ENCODE data around the gene ATP10D.
"Not testable (repeated sequence)": the region's sequence is repeated elsewhere in the genome, so short reads cannot be mapped to it uniquely, and the experiment has no call there.

The ATP10D gene

DNA sequence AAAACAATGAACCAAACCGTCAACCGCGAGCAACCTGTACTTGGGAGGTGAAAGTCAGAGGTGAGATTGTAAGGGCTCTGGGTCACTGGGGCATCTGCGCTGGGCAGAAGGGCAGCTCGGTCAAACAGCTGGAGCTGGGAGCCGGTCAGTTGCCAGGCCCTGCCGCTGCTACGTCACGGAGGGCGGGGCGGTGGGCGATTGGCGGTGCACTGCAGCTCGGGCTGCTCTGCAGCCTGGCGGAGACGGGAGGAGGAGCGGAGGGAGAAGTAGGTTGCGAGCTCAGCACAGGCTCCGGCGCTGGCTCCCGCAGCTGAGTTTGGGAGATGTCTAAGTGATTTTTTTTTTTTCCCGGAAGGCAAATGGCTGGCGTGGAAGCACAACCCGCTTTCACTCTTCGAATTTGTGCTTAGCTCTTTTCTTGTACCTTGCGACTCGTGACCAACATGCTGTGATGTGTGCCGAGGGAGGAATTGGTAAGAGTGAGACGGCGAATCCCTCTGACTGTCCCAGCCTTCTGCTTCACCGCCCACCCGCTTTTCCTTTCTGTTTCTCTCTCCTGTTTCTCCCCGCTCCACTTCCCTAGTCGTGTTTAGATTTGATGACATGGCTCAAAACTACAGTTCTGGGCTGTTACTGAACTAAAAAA, at the start of gene ATP10D:
Gene ATP10D (plus strand): TSS at position 229 of the 646 bp plus-strand sequence. CDS start 27,266 bp downstream, outside the sequence.
- DNase-seq (ENCODE audit: low read depth in 2 of 2), result peak; percentile 53 to 62

DNA sequence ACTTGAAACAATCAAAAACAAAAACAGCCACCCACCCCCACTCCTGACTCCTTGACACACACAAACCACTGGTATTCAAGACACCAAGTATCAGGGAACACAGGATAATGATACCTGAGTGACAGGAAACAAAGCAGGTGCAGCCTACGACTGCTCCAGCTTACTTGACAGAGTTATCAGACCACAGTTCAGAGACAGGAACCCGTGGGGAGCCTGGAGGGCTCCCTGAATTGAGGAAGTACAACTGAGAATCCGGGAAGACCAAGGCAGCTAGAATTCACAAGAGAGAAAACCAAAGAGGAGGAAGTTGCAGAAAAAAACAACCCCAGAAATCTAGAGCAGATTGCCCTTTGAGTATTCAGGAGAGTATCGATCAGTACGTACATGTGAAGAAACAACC, 42.1 kb upstream of the ATP10D start:
- DNase-seq (ENCODE audit: low read depth in 2 of 2), result no peak

DNA sequence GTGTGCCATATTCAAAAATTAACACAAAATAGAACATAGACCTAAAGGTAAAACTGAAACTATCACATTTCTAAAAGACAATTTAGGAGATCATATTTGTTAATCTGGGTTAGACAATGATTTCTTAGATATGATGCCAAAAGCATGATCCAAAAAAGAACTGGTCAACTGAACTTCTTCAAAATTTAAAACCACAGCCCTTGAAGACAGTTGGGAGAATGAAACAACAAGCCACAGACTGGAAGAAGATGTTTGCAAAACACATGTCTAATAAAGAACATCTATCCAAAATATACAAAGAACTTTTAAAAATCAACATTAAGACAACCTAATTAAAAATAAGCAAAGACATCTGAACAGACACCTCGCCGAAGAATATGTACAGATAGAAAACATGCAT, 41.0 kb upstream of the ATP10D start:
- no peak for DNase-seq (ENCODE audit: low read depth in 2 of 2)

DNA sequence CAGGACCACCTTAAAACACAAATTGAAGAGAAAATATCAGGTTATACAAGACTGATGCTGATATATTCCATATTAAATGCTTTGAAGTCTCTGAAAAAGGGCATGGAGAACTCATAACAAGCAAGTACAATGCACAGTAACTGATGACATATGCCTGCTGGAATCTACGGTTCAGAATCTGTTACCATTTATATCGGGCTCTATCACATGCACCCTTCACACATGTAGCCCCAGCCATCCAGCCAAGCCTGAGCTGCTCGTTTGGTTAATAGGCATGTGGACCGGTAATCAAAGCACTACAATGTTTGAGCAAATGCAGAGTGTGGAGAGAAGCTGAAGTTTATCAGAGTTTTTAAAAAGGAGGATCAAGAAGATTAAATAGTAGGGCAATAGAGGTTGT, 33.4 kb upstream of the ATP10D start:
- DNase-seq (ENCODE audit: low read depth in 2 of 2), result no peak

DNA sequence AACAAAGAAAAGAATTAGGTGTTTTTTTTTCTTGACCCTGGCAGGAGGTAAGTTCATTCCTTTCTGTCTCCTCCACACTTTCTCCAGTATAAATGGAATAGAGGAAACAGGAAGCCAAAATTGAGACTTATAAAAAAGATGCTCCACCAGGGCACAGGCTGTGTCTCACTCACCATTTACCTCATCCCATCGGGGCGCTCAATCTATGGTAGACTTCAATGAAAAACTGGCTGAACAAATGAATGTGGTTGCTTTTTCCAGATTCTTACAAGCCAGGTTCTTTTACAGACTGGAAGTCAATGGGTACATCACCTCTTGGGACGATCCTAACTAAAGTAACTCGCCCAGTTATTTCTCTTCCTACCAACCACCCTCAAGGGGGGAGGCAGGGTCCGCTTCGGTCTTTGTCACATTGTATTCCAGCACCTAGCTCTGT, 22.3 kb upstream of the ATP10D start:
- no peak for DNase-seq (ENCODE audit: low read depth in 2 of 2)

DNA sequence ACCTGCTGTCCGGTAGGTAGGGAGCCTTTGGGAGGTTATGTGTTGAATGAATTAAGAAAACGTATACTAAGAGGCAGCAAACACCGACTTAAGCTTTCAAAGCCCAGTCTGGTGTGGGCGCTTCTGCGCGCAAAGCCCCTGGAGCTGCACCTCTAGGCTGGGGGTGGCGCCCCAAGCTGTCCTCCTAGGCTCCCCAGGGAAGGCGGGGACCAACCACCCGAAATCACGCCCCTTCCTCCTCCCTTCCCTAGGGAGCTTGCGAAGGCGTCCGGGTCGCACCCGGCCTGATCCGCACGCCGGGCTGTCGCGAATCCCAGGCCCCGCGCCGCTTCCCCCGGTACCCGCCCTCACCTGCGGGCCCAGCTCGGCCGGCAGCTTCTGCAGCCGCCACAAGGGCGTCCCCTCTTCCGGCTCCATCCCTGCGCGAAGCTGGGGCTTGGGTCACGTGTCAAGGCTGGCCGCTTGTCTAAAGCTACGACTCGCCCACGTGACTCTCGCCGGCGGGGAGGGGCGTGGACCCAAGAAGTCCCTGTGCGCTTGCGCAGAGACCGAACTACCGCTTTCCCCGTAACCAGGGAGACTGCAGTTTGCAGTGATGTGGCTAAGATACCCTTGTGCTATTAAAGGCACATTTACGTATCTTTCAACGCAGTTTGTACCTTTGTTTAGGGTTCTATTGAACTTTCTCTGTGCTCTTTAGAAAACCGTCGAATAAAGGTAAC, 21.7 kb upstream of the ATP10D start, which contains the start of gene COMMD8:
Gene COMMD8 (minus strand): TSS at position 468 of the 722 bp plus-strand sequence. CDS start 51 bp downstream, at position 417.
- DNase-seq (ENCODE audit: low read depth in 2 of 2), result peak; percentile 93 to 94

DNA sequence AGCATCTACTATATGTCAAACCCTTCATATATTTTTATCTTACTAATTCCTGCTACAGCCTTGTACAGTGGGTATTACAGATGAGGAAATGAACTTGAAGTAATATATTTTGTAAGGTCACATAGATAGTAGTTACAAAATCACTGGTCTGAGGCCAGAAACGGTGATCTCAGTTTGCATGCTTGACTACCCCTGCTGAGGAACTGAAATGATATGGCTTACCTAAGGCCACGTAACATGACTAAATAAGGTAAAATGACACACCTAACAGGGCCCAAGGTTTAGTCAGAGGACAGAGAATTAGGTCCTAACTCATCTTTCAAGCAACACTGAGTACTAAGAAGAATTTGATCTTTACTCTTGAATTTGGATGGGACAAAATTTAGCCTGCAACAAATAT, 20.1 kb upstream of the ATP10D start:
- DNase-seq (ENCODE audit: low read depth in 2 of 2), result no peak

DNA sequence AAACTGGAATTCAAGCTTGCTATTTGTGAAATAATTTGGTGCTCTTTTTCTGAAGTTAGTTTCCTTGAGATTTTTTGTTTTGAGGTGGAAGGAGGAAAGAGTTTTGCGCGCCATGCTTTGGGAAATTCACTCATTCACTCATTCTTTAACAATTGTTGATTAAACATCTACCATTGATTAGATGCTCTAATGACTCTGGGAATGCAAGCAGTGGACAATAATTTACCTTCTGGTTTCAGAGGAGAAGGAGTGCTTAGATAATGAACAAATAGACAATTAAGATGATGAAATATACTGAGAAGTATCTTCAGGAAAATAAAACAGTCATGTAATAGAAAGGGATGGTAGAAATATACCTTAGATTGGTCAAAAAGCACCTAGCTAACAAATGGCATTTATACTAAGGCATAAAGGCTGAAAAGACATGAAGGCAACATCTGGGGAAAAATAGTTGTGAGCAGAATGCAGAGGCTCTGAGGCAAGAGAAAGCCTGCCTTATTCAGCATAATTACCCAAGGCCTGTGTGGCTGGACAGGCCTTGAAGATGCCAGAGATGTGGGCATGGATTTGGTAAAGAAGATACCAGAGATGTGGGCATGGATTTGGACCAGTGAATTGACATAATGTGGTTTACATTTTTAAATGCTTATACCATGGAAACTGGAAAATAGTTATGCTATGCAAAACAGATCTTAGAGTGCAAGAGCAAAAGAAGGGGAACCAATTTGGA, 18.9 kb upstream of the ATP10D start:
- DNase-seq (ENCODE audit: low read depth in 2 of 2), result no peak

DNA sequence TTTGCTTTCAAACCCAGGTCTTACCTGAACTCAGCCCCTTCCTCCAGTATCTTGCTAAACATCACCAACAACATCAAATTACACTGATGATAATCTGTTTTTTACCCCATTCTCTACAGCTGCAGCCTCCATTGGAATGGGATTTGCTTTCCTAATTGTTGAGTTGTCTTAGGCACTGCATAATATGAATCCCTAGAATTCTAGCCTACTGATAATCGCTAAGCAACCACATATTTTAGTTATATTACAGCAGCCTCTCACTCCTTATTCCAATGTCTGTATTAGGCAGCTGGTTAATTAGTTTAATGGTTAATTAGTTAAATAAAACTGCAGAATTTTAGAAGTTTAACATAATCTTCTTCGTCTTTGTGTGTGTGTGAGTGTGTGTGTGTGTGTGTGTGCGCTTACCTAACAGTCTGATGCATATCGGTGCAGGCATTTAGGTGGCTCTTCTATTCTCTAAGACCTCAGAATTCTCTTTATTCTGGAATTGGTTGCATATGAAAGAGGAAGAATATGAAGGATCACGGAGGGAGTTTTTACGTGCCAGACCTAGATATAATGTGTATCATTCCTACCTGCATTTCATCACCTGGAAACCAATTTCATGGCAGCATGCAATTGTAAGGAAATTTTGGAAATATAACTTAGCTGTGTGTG, 16.2 kb upstream of the ATP10D start:
- no peak for DNase-seq (ENCODE audit: low read depth in 2 of 2)

DNA sequence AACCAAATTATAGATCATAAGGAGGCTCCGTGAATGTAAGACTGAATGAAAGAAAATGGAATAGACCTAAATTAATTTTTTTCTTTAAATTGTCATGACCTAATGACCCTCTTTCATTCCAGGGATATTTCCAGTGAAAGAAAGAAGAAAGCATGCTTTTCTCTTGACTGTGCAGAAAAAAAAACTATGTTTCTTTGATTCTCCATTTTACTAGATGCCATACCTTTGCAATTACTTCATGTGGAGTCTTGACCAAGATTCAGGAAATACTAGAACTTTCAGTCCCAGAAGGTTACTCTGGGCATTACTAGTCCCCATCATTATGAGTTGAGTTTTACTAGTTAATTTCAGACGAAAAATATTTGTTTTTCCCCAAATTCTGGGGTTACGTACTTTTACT, 15.1 kb upstream of the ATP10D start:
- no peak for DNase-seq (ENCODE audit: low read depth in 2 of 2)

DNA sequence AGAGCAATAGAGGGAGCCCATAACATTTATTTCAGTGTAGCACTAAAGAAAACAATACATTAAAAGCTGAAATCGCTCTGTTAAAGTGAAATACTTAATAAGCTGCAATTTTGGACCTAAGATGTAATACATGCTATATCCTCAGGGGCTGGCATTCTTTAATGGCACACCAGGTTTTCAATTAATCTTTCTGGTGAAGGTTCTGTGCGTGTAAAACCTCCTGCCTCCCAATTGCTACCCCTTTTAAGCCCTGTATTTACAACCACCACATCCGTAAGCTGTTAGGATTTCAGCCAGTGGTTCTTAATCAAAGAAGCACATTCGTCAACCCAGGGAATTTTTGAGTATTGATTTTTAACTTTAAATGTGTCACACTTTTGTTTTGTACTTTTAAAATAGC, 14.0 kb upstream of the ATP10D start:
- no peak for DNase-seq (ENCODE audit: low read depth in 2 of 2)

DNA sequence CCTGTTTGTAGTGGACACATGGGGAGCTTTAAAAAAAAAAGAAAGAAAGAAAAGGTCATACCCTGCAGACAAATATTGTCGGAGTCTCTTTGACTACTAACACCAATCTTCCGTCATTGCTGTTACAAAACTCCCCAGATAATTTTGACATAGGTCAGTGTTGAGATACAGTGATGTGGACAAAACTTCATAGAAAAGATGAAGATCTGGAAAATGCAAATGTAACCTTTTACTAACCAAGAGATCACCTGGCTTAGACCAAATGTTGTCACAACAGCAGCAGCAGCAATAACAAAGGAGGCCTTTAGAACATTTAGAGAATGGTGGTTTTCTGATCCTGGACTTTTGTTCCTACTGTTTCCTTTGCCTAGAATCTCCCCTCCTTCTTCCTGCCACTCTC, 13.5 kb upstream of the ATP10D start:
- no peak for DNase-seq (ENCODE audit: low read depth in 2 of 2)

DNA sequence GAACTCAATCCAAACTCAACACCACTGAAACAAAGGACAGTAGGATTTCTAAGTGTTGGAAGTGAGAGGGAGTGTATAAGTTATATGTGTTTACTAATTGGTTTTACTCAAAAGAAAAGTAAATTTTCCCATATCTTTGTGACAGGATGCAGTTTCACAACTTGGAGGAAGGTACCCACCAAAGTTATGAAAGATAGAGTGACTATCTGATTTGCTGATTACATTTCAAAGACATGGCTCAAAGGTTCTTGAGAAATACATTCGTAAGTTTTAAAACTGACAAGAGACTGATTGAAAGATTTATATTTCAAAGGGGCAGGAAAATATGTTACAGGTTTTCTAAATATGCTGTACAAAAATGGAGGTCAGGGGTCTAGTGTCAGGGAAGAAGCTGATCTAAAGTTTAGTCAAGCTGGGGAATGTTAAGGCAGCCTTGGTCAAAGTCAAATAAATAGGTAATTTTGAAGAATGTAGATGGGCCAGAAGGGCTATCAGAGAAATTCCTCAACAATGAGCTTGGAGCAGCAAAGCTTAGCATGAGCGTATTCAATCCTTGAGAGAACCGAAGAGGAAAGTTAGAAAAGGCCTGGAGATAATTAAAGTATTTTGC, 11.8 kb upstream of the ATP10D start:
- DNase-seq (ENCODE audit: low read depth in 2 of 2), result no peak

DNA sequence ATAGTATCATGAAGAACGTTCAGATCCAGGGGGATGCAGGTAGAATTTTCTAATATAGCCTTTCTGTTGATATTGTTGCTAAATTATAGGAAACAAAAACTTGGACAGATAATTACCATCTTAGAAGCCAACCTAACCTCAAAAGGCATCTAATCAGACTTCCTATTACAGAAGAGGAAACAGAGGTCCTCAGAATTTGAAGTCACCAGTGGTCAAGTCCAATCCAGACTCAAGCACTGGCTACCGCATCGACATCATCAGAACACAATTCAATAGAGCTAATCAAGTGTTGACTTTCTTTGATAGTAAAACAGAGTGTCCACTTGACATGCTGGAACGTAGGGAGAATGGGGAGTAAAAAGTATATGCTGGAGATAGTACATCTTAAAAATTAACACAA, 10.3 kb upstream of the ATP10D start:
- no peak for DNase-seq (ENCODE audit: low read depth in 2 of 2)

DNA sequence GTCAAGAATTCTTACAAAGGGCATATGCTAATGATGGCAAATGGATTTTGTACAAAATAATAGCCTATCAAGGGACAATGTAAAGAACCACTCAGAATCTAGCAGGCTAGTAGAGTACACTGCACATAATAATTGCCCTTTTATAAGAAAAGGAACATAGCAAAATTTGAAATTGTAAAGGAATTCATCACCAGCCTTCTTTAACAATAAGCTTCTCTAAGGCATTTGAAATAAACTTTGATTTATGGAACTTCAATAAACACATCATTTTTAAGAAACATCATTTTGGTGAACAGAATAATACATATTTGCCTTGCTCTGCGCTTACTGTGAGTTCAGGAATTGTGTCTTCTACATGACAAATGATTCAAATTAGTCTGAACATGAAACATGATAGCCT, 9.7 kb upstream of the ATP10D start:
- no peak for DNase-seq (ENCODE audit: low read depth in 2 of 2)

DNA sequence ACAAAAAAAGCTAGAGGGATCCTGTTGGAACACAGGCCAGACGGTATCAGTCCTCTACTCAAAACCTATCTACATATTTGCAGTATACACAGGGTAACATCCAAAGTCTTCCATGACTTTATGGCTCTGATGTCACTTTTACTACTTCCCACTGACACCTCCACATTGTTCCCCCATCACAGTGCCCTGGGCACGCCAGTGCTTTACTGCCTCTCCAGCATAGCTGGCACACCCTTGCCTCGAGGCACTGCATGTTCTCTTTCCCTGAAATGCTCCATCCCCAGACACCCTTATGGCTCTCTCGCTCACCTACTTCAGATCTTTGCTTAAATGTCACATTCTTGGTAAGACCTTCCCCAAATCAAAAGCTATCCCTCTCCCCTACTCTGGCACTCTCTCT, 6.3 kb upstream of the ATP10D start:
- DNase-seq (ENCODE audit: low read depth in 2 of 2), result no peak

DNA sequence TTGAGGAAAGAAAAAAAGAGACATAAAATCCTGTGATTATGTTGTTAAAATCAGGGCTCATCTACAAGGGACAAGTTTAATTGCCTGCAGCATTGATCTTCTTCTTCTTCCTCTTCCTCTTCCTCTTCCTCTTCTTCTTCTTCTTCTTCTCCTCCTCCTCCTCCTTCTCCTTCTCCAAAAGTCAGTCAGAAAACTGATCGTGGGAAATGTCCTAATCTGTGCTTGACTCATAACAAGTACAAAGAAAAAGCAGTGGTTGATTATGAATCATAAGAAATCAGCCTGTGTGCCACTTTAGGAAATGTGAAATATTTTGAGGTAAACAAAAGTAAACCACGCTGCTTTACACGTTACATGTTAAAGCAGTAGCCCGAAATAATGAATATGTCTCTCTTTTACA, 2.7 kb upstream of the ATP10D start:
- DNase-seq (ENCODE audit: low read depth in 2 of 2), result no peak

DNA sequence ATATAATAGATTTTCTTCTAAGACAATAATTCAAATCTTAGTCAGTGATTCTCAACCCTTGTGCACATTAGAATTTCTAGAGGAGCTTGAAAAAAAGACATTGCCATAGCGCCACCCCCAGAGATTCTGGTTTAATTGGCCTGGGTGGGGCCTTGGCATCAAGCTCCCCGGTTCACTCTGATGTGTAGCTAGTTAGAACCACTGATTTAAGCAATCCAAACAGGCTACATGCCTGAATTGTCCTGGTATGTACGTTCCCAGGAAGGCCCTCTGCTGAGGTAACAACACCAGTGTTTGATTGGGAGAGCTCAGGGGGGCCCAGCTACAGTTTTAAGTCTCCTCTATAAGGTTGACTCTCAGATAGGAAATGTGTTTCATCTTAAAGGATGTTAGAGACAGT, 1.3 kb upstream of the ATP10D start:
- no peak for DNase-seq (ENCODE audit: low read depth in 2 of 2)

DNA sequence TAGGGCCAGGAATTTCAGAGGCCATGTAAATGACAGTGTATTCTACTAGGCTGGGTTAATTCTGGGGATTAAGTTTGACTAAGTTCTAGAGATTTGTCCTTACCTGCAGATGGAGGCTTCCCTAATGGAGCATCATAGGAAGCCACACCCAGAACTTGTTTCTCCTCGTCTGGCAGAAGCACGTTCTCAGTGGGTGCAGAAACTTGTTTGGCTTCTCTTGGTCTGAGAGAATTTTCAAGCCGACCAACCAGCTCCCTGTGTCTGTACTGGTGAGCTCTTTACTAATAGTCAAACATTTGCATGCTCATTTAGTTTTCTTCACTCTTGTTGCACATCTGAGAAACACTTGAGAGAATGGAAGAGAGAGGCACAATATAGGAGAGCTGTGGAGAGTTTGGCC, 907 bp upstream of the ATP10D start:
- no peak for DNase-seq (ENCODE audit: low read depth in 2 of 2)

DNA sequence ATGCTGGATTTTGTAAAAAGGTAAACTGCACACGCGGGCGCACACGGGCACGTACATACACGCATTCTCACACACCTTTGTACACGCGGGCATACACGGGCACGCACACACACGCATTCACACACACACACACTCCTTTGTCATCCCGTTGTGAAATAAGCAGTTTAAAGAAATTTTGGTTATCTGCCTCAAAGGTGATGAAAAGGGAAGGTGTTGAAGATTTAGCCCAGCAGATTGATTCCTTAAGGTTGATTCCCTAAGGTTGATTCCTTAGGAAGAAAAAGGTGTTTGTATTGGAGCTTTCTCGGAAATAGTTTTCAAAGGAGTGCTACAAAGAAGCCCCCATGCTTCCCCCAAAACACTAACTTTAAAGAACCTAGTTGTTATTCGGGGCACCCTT, 693 bp downstream of the ATP10D start:
- DNase-seq (ENCODE audit: low read depth in 2 of 2), result no peak

DNA sequence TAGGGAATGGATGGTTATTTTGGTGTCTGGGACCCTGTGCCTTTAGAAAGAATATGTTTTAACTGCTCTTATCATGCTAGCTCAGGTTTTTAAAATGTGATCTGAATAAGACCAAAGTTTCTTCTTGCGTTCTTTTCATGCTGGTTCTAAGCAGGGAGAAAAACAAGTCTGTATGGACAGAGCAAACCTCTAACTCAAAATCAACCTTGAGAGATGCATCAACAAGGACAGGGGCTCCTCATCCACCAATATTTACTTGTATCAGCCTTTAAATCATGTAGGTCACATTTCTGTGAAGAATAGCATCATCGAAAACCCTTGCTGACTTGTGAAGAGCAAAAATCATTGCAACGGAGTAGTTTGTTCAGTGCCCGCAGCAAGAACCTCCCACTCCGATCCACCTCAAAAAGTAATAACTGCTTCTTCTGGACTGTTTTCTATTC, 1.2 kb downstream of the ATP10D start:
- no peak for DNase-seq (ENCODE audit: low read depth in 2 of 2)

DNA sequence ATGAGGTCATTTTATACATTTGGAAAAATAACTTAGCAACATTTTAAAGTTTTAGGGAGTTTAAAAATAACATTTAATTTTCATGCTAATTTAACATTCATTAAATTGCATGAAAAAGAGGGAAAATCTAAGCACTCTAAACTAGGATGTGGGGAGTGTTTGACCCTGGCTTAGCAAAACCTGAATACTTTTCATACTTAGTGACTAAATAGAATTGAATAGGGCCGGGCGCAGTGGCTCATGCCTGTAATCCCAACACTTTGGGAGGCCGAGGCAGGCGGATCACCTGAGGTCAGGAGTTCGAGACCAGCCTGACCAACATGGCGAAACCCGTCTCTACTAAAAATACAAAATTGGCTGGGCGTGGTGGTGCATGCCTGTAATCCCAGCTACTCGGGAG, 1.7 kb downstream of the ATP10D start:
- not testable (repeated sequence) for DNase-seq (ENCODE audit: low read depth in 2 of 2)

All from activated CD4-positive, alpha-beta T cell treated with anti-CD3 and anti-CD28 coated beads for 24 hours (primary cell).